Neural cell (in vitro differentiated cells): ENCODE results near the gene CEP128. TPM values are rescaled to one million over a fixed set of nuclear protein-coding genes. Genes with fewer than 3 reads are reported as not detected.

Experiments
- H2AFZ ChIP-seq: fragments of 200-600, 300-800 bp; sonication (generic), shearing (Covaris generic); 2 replicates; pipeline ENCODE4 v1.6.0; 2014; ENCODE audit warnings: low read depth, mild to moderate bottlenecking, antibody characterized with exemption, low read length, moderate library complexity
- H3F3A ChIP-seq: fragments of 200-600 bp; shearing (Covaris generic); 2 replicates; pipeline ENCODE4 v1.6.1; 2016; ENCODE audit warnings: mild to moderate bottlenecking, moderate library complexity, mixed read lengths, antibody characterized with exemption, low read length; ENCODE audit not compliant: insufficient read depth, poor library complexity, severe bottlenecking
- H3K27ac ChIP-seq: fragments of 200-600, 300-800 bp; sonication (generic), shearing (Covaris generic); 2 replicates; pipeline ENCODE4 v1.5.1; 2014; ENCODE audit warnings: mild to moderate bottlenecking, low read length, moderate library complexity
- H3K27me3 ChIP-seq: fragments of 300-800, 200-600 bp; sonication (generic), shearing (Covaris generic); 2 replicates; pipeline ENCODE4 v1.6.0; 2014; ENCODE audit warnings: mild to moderate bottlenecking, low read depth, low read length, moderate library complexity; ENCODE audit not compliant: insufficient read depth
- H3K36me3 ChIP-seq: fragments of 300-800, 200-600 bp; sonication (generic), shearing (Covaris generic); 2 replicates; pipeline ENCODE4 v1.5.1; 2014; ENCODE audit warnings: mild to moderate bottlenecking, antibody characterized with exemption, low read length, moderate library complexity; ENCODE audit not compliant: insufficient read depth
- H3K4me2 ChIP-seq: fragments of 300-800, 200-600 bp; sonication (generic), shearing (Covaris generic); 2 replicates; pipeline ENCODE4 v1.6.0; 2014; ENCODE audit warnings: mild to moderate bottlenecking, low read length
- H3K4me3 ChIP-seq: fragments of 300-800, 200-600 bp; sonication (generic), shearing (Covaris generic); 2 replicates; pipeline ENCODE4 v1.5.1; 2014; ENCODE audit warnings: mild to moderate bottlenecking, low read length, moderate library complexity
- H3K79me2 ChIP-seq: fragments of 200-600 bp; shearing (Covaris generic); replicated peaks from 2 replicates; pipeline ENCODE4 v1.6.0; 2014; ENCODE audit warnings: mild to moderate bottlenecking, low read length, moderate library complexity; ENCODE audit not compliant: insufficient read depth
- H3K9ac ChIP-seq: fragments of 300-800, 200-600 bp; sonication (generic), shearing (Covaris generic); 2 replicates; pipeline ENCODE4 v1.6.1; 2016; ENCODE audit warnings: mild to moderate bottlenecking, low read length, mixed read lengths
- H3K9me2 ChIP-seq: fragments of 200-600 bp; shearing (Covaris generic); 2 replicates; pipeline ENCODE4 v1.6.1; 2016; ENCODE audit warnings: mild to moderate bottlenecking, low read length, mixed read lengths; ENCODE audit not compliant: insufficient read depth
- H3K9me3 ChIP-seq: fragments of 200-600, 300-800 bp; sonication (generic), shearing (Covaris generic); 2 replicates; pipeline ENCODE4 v1.6.1; 2016; ENCODE audit warnings: mild to moderate bottlenecking, mixed run types, low read length, moderate library complexity, mixed read lengths
- H4K20me1 ChIP-seq: fragments of 200-600 bp; shearing (Covaris generic); 2 replicates; pipeline ENCODE4 v1.6.1; 2016; ENCODE audit warnings: mild to moderate bottlenecking, mixed run types; ENCODE audit not compliant: insufficient read depth
- CTCF ChIP-seq: fragments of 450-650 bp; IDR thresholded peaks from 2 replicates; pipeline ENCODE4 v1.5.1; 2014; ENCODE audit warnings: antibody characterized with exemption, mild to moderate bottlenecking, moderate library complexity; ENCODE audit not compliant: poor library complexity, severe bottlenecking
- EP300 ChIP-seq: fragments of 450-650 bp; conservative IDR thresholded peaks from 2 replicates; pipeline ENCODE4 v1.6.1; 2014; ENCODE audit warnings: antibody characterized with exemption, mild to moderate bottlenecking, moderate library complexity; ENCODE audit not compliant: poor library complexity, severe bottlenecking
- EZH2 ChIP-seq: fragments of 200-600, 300-800 bp; shearing (Covaris generic), sonication (generic); IDR thresholded peaks from 2 replicates; pipeline ENCODE4 v1.6.1; 2014; ENCODE audit warnings: antibody characterized with exemption, low read length, borderline replicate concordance, mild to moderate bottlenecking; ENCODE audit not compliant: insufficient read depth, poor library complexity, severe bottlenecking
- MXI1 ChIP-seq: fragments of 450-650 bp; conservative IDR thresholded peaks from 2 replicates; pipeline ENCODE4 v1.6.1; 2014; ENCODE audit warnings: antibody characterized with exemption, mild to moderate bottlenecking; ENCODE audit not compliant: poor library complexity, severe bottlenecking
- POLR2AphosphoS5 ChIP-seq: IDR thresholded peaks from 2 replicates; pipeline ENCODE4 v1.6.1; 2012
- RAD21 ChIP-seq: fragments of 450-650 bp; conservative IDR thresholded peaks from 2 replicates; pipeline ENCODE4 v1.6.1; 2014; ENCODE audit warnings: antibody characterized with exemption, mild to moderate bottlenecking, moderate library complexity
- SMC3 ChIP-seq: fragments of 450-650 bp; conservative IDR thresholded peaks from 2 replicates; pipeline ENCODE4 v1.6.1; 2014; ENCODE audit warnings: antibody characterized with exemption, mild to moderate bottlenecking, moderate library complexity; ENCODE audit not compliant: poor library complexity
- TAF1 ChIP-seq: IDR thresholded peaks from 2 replicates; pipeline ENCODE4 v1.6.1; 2012; ENCODE audit warnings: low read depth
- polyA plus RNA-seq: library from polyadenylated mRNA; depleted of rRNA; stranded (reverse); fragments of >200 nt; gene quantifications from 2 replicates; pipeline ENCODE4 v1.2.3, GENCODE V29; 2014
- TF ChIP-seq, protein P1 (sequence below): IDR thresholded peaks from 2 replicates; pipeline ENCODE4 v1.6.1; 2012; ENCODE audit warnings: borderline replicate concordance

Gene CEP128
- polyA plus RNA-seq, 1 donor from 2014 or later = 5.5 TPM

DNA sequence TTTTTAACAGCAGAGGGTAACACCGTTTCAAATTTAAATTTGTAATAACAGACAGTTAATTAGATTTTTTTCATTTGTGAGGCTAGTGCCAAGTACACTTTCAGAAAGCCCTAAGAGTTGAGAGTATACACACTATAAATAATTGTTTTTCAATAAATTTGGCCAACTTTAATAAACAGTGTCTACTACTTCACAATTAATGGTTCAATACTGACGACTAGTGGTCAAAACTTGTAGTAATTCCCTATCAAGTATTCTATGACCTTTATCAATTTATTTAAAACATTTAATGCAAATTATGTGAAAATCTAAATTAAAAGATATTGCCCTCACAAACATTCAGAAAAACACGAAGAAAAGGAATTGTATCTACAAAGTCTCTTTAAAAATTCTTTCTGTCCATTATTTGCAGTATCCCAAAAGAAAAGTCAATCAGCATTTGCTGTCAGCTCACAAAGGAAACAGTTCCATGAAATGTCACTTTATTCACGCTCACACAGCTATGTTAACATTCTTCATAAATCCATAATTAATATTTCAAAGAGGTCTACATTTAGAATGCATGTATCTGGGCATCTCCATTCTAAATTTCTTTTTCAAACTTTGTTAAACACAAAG lies 91.2 kb downstream of the CEP128 start:
- Histone ChIP-seq H4K20me1 (no peaks in the 10 kb centered on the region), H3K4me3 (no peak overlapping the region), H3K9me3 (no peaks in the 10 kb centered on the region), H3K36me3 (no peaks in the 10 kb centered on the region), H3K27ac (no peak overlapping the region), H3K4me2 (no peak overlapping the region), H3F3A (peaks cover 3% of the 10 kb centered on the region), H3K27me3 (no peaks in the 10 kb centered on the region), H3K79me2 (no peaks in the 10 kb centered on the region), H3K9me2 (no peaks in the 10 kb centered on the region), H3K9ac (no peak overlapping the region), H2AFZ (no peak overlapping the region)
- TF ChIP-seq TAF1 (no peak), SMC3 (peak; percentile 90), EZH2 (no peak), MXI1 (no peak), POLR2AphosphoS5 (no peak), RAD21 (peak; percentile 91), CTCF (peak; percentile 85), EP300 (no peak)
- TF ChIP-seq, protein P1, sequence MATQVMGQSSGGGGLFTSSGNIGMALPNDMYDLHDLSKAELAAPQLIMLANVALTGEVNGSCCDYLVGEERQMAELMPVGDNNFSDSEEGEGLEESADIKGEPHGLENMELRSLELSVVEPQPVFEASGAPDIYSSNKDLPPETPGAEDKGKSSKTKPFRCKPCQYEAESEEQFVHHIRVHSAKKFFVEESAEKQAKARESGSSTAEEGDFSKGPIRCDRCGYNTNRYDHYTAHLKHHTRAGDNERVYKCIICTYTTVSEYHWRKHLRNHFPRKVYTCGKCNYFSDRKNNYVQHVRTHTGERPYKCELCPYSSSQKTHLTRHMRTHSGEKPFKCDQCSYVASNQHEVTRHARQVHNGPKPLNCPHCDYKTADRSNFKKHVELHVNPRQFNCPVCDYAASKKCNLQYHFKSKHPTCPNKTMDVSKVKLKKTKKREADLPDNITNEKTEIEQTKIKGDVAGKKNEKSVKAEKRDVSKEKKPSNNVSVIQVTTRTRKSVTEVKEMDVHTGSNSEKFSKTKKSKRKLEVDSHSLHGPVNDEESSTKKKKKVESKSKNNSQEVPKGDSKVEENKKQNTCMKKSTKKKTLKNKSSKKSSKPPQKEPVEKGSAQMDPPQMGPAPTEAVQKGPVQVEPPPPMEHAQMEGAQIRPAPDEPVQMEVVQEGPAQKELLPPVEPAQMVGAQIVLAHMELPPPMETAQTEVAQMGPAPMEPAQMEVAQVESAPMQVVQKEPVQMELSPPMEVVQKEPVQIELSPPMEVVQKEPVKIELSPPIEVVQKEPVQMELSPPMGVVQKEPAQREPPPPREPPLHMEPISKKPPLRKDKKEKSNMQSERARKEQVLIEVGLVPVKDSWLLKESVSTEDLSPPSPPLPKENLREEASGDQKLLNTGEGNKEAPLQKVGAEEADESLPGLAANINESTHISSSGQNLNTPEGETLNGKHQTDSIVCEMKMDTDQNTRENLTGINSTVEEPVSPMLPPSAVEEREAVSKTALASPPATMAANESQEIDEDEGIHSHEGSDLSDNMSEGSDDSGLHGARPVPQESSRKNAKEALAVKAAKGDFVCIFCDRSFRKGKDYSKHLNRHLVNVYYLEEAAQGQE = no peak

GRCh38 chr14:80847070-80847469 lies 94.5 kb downstream of the CEP128 start:
- peak overlapping the region; percentile 33 for H3K4me3 ChIP-seq
- no peaks in the 10 kb centered on the region for H3K9me2 ChIP-seq
- no peak overlapping the region for H3K9ac ChIP-seq
- H2AFZ ChIP-seq = no peak overlapping the region
- no peaks in the 10 kb centered on the region for H4K20me1 ChIP-seq
- peak overlapping the region; percentile 56 for H3K27ac ChIP-seq
- H3K36me3 ChIP-seq = no peaks in the 10 kb centered on the region
- no peak overlapping the region for H3K4me2 ChIP-seq
- peaks cover 3% of the 10 kb centered on the region for H3F3A ChIP-seq
- no peaks in the 10 kb centered on the region for H3K9me3 ChIP-seq
- TF ChIP-seq CTCF (no peak), RAD21 (peak; percentile 32), EP300 (peak; percentile 60), SMC3 (peak; percentile 39), TAF1 (no peak), EZH2 (no peak), MXI1 (no peak), POLR2AphosphoS5 (peak; percentile 54)
- TF ChIP-seq, protein P1 = peak; percentile 27
- peaks cover 9% of the 10 kb centered on the region for H3K79me2 ChIP-seq
- no peaks in the 10 kb centered on the region for H3K27me3 ChIP-seq
